ENCODE data around the gene MBOAT2.
"Not testable (repeated sequence)": the region's sequence is repeated elsewhere in the genome, so short reads cannot be mapped to it uniquely, and the experiment has no call there.

Gene MBOAT2

DNA sequence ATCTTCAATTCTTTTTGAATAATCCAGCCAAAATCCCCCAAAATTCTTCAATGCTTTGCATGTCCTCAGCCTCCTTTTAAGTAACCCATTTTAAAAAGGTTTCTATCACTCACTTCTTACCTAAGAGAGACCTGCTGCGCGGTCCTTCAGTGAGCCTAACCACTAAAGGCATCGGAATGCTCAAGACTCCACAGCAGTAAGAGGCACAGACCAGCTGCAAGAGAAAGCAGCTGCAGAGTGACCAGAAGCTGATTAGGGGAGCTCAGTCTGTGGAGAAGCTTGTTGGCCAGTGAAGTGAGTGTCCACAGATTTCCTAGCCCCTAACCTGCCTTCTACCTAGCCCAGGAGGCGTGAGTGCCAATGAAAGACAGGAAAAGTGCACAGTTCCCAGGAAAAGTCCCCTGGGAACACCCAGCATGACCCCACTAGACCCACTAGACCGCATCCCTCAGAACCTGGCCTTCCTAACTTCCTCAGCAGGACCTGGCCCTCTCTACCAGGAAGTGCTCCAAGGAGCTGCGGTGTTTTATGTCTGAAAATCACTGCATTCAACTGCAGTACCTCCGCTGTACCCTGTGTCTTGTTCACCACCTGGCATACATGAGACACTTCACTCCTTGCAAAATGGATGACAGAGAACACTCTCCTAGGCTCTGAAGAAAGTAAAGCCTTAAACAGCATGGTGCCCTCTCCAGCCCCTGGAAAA lies 10.1 kb downstream of the MBOAT2 start:
- DNase-seq (ENCODE audit: low read depth in 2 of 2, low spot score in 1 of 2) = no peak

DNA sequence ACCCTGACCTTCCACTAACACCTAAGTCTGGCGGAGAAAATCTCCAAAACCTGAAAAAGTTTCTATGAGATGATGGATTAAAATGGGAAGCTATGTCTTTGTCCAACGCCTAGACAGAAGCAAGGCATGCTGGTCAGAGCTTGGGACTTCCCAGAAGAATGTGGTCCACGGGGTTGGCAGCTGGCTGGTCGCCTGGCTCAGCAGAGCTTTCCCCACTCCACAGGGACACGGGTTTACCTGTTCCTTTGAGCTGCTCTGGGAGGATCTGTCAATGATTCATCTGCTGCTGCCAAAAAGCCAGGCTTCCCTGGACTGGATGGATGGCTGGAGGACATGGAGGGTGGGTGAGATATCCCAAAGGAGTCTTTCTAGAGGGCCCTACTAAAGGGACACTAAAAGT lies 10.8 kb downstream of the MBOAT2 start:
- DNase-seq (ENCODE audit: low read depth in 2 of 2, low spot score in 1 of 2) = no peak

DNA sequence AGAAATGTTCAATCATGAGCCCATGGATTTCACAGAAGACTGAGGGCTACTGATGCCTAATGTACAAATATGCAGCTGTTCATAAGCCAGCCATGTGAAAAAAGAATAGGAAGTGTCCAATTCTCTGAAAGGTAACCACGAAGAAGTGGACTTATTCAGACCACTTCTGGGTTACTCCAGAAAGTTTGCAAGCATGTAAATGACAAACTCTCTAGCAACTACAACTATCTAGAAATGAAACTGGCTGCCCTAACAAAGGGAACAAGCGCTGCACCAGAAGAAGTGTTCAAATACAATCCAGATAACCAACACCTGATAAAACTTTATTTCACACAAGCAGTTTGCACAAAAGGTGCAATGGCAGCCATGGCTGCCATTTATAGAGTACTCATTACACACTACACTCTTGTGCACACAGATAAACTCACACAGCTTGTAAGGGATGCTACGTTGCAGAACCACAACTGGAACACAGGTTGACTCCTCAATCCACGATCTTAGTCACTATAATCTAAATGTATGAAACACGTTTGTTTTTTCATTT lies 13.9 kb downstream of the MBOAT2 start:
- DNase-seq (ENCODE audit: low read depth in 2 of 2, low spot score in 1 of 2) = no peak

DNA sequence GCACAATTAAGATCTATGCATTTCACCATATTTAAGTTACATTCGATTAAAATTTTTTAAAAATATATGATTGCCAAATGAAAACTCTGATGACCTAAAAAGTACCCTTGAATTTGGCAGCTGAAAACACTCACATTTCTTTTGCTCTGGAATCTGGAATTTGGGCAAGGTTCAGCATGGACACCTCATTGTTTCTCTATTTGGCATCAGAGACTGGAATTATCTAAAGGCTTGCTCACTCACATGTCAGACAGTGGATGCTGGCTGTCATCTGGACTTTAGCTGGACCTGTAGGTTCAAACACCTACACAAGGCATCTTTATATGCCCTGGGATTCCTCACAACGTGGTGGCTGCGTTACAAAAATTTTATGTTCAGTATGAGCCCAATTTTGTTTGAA lies 16.1 kb downstream of the MBOAT2 start:
- DNase-seq (ENCODE audit: low read depth in 2 of 2, low spot score in 1 of 2) = no peak

DNA sequence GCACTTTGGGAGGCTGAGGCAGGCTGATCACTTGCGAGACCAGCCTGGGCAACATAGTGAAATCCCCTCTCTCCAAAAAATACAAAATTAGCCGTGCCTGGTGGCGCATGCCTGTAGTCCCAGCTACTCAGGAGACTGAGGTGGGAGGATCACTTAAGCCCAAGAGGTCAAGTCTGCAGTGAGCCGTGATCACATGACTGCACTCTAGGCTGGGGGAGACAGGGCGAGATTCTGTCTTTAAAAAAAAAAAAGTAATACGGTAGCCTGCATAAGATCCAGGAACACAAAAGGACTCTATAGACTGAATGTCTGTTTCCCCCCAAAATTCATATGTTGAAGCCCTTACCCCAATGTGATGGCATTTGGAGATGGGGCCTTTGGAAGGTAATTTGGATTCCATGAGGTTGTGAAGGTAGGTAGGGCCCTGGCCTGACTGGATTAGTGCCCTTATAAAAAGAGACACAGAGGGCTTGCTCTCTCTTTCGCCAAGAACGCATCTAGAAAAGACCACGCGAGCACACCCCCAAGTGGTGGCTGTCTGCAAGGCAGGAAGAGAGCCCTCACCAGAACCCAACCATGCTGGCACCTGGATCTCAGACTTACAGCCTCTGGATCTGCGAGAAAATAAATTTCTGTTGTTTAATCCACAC lies 17.0 kb downstream of the MBOAT2 start:
- DNase-seq (ENCODE audit: low read depth in 2 of 2, low spot score in 1 of 2) = no peak

DNA sequence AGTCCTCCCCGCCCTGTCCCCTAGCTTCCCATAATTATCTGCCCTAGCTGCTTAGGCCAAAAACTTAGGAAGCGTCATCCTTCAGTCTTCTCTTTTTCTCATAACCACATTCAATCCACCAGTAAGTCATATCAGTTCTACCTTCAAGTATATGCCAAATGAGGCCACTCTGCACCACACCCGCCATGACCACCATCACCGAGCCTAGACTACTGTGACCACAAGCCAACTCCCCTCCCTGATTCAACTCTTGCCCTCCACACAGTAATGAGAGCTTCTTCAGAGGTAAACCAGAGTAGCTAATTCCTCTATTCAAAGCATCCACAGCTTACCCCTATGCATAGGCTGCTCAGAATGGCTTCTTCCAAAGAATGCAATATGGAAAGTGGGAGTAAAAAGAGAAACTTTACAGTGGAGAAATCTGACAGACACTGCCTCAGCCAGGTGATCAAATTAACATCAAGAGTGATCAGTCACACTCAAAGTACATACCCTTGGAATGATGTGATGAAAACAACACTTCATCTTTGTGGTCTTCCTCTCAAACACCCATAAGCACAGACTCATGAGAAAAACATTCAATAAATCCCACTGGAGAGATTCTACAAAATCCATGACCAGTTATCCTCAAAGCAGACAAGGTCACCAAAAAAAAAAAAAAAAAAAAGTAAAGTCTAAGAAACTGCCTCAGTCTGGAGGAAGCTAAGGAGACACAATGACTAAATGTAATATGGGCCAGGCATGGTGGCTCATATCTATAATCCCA lies 17.7 kb downstream of the MBOAT2 start:
- DNase-seq (ENCODE audit: low read depth in 2 of 2, low spot score in 1 of 2) = no peak

DNA sequence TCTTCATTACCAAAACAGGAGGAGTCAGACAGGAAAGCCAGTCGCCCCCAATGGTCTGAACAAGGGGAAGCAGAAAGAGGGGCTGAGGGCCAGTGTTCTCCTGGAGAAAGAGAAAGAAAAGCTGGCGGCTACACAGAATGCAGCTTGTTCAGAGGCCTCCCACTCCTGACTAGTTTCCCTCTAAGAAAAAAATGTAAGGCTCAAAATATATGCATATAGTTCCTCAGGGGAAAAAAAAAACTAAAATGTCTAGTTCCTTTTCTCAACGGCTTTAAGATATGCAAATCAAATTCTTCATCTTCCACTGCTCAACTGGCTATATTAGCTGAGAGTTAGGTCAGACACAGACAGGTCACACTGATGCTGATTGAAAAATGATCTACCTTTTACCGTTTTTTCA lies 18.6 kb downstream of the MBOAT2 start:
- DNase-seq (ENCODE audit: low read depth in 2 of 2, low spot score in 1 of 2) = no peak

DNA sequence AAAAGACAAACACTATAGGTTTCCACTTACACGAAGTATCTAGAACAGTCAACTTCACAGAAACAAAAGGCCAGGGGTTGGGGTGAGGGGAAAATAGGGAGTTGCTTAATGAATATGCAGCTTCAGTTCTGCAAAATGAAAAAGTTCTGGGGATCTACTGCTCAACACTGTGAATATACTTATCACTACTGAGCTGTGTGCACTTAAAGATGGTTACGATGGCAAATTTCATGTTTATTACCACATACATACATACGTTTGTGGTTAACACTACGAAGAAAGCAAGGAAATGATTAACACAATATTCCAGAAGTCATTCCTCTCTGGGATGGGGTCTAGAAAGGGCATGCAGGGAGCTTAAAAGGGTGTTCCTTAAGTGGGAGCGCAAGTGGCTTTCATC lies 19.3 kb downstream of the MBOAT2 start:
- DNase-seq (ENCODE audit: low read depth in 2 of 2, low spot score in 1 of 2) = no peak

DNA sequence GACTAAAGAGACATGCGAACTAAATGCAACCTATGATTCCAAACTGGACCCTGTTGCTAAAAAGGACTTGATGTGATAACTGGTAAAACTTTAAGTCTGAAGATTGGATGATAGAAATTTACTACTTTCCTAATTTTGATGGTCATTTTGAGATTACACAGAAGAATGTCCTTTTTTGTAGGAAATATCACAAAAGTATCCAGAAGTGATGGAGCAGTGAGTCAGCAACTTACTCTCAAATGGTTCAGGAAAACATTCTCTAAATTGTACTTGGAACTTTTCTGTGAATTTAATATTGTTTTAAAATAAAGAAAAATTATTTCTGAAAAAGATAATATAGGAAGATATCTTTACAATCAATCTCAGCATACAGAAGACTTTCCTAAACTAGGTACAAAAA lies 19.9 kb downstream of the MBOAT2 start:
- no peak for DNase-seq (ENCODE audit: low read depth in 2 of 2, low spot score in 1 of 2)

DNA sequence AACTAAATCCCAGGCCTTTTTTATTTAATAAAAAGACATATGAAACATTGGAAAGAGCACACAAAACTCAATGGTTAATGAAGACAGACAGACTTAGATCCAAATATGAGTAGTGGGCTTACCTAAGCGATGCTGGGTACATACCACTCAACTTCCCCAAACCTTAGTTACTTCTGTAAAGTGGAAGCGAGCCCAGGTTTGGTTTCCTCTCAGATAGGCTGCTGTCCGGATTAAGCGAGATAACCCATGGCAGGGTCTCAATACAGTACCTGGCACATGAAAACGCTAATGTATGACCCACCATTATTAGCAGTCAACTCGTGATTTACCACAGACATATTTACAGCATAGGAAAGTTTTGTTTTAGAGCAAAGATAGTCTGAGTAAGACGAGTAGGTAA lies 21.6 kb downstream of the MBOAT2 start:
- no peak for DNase-seq (ENCODE audit: low read depth in 2 of 2, low spot score in 1 of 2)

DNA sequence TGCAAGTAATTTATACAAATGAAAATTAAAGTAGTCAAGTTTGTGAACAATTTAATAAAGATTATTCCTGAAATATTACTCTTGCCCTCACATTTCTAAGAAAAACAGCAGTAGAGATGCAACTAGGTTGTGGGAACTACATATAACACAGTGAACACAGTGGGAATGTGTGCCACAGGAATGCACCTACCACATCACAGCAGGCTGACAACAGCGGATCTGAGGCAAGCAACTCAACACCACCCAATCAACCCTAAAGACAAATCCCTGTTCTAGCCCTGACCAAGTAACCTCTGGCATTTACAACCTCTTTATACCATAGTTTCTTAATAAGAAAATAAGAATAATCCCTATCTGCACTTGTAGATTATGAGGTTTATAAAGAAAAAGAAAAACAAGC lies 23.4 kb downstream of the MBOAT2 start:
- DNase-seq (ENCODE audit: low read depth in 2 of 2, low spot score in 1 of 2) = no peak

DNA sequence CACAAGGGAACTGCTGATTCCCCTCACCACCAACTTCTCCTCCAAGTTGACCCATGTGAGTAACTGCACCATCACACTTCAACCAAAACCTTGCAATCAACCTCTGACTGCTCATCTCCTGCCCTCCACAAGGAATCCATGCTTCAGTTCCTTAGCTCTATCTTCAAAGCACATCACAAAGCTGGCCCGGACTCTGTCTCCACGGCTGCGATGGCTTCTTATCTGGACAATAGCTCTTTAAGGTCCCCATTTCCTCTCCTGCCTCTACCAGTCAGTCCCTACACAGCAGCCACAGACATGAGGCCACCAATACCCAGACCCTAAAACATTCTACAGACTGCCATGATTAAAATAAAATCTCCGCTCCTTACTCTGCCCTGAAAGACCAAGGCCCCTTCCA lies 25.7 kb downstream of the MBOAT2 start:
- no peak for DNase-seq (ENCODE audit: low read depth in 2 of 2, low spot score in 1 of 2)

DNA sequence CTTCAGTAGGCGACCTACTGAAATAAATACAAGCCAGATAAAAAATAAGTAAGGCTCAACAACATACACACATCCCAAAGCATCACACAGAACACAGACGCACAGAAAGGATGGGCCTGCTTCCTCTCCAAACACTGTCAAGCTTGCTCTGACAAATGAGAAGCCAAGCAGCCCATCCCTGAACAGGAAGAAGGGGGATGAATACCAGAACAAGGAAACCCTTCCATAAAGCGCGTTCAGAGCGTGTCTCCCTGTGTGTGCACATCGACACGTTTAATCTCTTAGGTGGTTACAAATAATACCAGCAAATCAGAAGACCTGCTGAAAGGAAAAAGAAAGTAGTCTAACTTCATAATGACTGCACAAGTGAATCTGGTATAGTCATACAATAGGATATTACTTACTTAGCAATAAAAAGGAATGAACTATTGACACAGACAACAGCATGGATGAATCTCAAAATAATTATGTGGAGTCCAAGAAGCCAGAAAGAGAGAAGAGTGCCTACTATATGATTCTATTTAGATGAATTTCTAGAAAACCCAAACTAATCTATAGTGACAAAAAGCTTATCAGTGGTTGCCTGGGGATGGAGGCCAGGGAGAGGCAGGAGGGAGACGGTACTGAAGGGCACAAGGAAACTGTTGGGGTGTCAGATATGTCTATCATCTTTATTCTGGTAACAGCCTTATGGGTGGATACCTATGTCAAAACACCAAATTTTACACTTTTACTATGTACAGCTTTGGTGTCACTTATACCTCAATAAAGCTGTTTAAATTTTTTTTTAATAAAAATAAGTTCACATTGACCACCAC lies 26.8 kb downstream of the MBOAT2 start:
- DNase-seq (ENCODE audit: low read depth in 2 of 2, low spot score in 1 of 2) = no peak

DNA sequence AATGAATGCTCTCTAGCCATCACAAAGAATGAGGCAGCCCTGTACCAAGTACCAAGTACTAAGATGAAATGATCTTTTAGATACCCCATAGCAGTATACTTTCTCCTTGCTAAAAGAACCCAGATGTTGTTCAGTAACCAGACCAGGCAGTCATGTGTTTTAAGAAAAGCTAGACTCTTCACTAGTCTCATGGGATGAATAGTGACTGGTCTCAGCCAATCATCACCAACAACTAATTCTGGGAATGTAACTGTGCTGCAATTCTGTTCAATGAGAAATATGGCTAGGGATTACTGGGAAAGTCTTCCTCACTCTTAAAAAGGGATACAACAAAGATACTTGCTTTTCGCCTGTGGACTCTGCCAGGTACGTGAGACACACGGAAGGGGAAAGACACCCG lies 29.5 kb downstream of the MBOAT2 start:
- no peak for DNase-seq (ENCODE audit: low read depth in 2 of 2, low spot score in 1 of 2)

DNA sequence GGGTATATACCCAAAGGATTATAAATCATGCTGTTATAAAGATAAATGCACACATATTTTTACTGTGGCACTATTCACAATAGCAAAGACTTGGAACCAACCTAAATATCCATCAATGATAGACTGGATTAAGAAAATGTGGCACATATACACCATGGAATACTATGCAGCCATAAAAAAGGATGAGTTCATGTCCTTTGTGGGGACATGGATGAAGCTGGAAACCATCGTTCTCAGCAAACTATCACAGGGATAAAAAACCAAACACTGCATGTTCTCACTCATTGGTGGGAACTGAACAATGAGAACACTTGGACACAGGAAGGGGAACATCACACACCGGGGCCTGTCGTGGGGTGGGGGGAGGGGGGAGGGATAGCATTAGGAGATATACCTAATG lies 30.5 kb downstream of the MBOAT2 start:
- DNase-seq (ENCODE audit: low read depth in 2 of 2, low spot score in 1 of 2) = not testable (repeated sequence)

DNA sequence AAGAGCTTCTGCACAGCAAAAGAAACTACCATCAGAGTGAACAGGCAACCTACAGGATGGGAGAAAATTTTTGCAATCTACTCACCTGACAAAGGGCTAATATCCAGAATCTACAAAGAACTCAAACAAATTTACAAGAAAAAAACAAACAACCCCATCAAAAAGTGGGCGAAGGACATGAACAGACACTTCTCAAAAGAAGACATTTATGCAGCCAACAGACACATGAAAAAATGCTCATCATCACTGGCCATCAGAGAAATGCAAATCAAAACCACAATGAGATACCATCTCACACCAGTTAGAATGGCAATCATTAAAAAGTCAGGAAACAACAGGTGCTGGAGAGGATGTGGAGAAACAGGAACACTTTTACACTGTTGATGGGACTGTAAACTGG lies 30.9 kb downstream of the MBOAT2 start:
- DNase-seq (ENCODE audit: low read depth in 2 of 2, low spot score in 1 of 2) = not testable (repeated sequence)

DNA sequence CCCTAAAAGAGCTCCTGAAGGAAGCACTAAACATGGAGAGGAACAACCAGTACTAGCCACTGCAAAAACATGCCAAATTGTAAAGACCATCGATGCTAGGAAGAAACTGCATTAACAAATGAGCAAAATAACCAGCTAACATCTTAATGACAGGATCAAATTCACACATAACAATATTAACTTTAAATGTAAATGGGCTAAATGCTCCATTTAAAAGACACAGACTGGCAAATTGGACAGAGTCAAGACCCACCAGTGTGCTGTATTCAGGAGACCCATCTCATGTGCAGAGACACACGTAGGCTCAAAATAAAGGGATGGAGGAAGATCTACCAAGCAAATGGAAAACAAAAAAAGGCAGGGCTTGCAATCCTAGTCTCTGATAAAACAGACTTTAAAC lies 34.1 kb downstream of the MBOAT2 start:
- not testable (repeated sequence) for DNase-seq (ENCODE audit: low read depth in 2 of 2, low spot score in 1 of 2)

DNA sequence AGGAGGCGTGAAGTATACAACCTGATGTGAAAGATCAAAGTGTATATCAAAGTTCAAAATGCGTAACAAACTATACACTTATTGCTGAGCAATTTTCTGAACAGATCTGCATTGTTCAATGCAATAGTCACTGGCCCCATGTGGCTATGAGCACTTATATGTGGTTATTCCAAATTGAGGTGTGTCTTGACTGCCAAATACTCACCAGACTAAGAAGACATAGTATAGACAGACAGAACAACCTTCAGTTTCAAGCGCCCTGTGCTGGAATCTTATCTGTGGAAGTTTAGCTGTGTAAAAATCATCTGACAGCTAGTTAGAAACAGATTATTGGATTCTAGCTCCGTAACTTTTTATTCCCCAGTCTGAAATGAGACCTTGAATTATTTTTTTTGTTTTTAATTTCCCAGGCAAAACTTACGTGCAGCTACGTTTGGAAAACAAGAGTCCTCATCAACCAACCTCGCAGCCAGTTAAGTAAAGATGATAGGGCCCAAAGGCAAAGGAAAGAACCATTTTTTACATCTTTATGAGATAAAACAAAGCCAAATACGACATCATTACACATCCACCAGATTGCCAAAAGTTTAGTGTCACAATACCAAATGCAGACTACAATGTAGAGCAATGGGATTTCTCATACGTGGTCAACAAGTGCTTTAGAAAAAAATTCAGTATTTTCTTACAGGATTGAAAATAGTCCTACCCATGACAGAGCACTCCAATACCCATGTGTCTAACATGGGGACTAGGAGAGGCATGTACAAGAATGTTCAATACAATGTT lies 37.2 kb downstream of the MBOAT2 start:
- DNase-seq (ENCODE audit: low read depth in 2 of 2, low spot score in 1 of 2) = no peak

DNA sequence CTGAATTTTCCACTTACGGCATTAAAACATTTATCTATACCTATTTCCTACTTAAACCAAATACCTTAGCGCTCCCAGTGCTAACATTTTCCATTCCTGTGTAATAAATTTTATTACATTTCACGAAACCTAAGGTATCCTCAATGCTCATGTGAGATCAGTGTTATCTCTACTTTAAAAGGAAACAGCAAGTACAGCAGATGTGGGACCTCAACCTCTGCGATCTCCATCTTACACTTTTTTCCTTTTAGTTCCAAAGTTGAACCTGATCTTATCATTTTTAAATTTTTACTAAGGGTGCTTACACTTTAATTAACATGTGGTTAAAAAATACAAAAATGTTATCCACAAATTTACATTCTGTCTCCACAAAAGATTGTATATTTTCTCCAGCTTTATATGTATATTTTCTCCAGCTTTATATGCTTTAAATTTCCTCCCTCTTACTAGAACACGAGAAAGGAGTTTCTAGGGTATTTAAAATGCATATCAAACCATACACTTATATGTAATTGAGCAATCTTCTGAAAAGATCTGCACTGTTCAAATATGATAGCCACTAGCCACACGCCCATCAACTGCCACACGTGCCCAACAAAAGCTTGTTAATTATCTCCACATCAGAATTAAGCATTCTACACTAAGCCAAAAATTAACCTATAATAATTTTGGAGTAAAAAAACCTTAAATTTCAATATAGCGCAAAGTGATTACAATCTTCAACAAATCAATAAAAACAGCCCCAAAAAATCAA lies 38.1 kb downstream of the MBOAT2 start:
- DNase-seq (ENCODE audit: low read depth in 2 of 2, low spot score in 1 of 2) = no peak

DNA sequence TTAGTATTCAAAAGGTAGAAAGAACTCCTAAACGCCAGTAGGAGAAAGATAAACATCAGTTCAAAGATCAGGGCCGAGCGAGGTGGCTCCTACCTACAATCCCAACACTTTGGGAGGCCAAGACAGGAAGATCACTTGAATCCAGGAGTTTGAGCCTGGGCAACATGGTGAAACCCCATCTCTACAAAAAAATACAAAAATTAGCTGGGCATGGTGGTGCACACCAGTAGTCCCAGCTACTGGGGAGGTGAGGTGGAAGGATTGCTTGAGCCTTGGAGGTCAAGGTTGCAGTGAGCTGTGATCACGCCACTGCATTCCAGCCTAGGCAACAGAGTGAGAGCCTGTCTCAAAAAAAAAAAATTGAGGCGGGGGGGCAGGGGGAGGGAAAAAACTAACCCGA lies 40.6 kb downstream of the MBOAT2 start:
- no peak for DNase-seq (ENCODE audit: low read depth in 2 of 2, low spot score in 1 of 2)

Data from stimulated activated CD8-positive, alpha-beta memory T cell treated with anti-CD3 and anti-CD28 coated beads, Interleukin-4, amount 100 ng/mL, for 1 hour (primary cell).